ENCODE measurements around the gene OR52E8.
A peak's percentile ranks its signal among the peaks of the same experiment; 100 is the strongest.

OR52E8 gene

GRCh38 chr11:5808500-5809121, 48.9 kb downstream of the OR52E8 start, which contains the start of gene OR52N2:
Gene OR52N2 (plus strand): TSS chr11:5808924. CDS start chr11:5820336, 11,412 bp downstream.
- H3K27me3 ChIP-seq (ENCODE audit: control insufficient read depth in 1 of 2, insufficient read depth in 2 of 2, low read length in 2 of 2), result peaks cover 3 to 6% of the 10 kb centered on the region in 2 donors
- no peaks in the 10 kb centered on the region for H3K9me3 ChIP-seq (ENCODE audit: control insufficient read depth in 2 of 2, low read length in 2 of 2)
- peak within 1 kb of the TSS; percentile 73 for H3K4me3 ChIP-seq (ENCODE audit: low read length in 2 of 2)
- H3K36me3 ChIP-seq (ENCODE audit: control insufficient read depth in 2 of 2, insufficient read depth in 2 of 2, low read length in 2 of 2), result no peaks in the 10 kb centered on the region
- H3K4me1 ChIP-seq (ENCODE audit: control insufficient read depth, insufficient read depth, low read length), result peaks cover 6% of the 10 kb centered on the region
- H3K9ac ChIP-seq (ENCODE audit: low read length in 2 of 2), result peak within 1 kb of the TSS; percentile 17 to 43
- no peak within 1 kb of the TSS for H3K27ac ChIP-seq (ENCODE audit: low read length)

DNA sequence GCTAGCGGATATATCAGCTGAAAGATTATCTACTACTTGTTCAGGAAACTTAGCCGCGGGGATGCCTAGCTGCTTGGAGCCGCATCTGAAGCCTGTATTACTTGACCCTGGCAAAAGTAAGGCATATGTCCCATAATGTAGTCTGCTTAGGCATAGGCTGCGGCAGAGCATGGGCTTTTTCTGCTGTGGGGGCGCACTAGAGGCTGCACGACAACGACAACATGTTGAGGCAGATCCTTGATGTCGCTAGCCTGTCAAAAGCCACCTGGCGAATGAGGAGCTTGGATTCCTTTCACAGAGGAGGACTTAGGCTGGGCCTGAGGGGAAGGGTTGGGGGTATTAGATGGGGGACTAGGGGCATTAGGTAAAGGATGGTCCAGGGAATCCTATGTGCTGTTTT, 49.9 kb downstream of the OR52E8 start:
- Histone ChIP-seq H3K9me3 (ENCODE audit: control insufficient read depth in 2 of 2, low read length in 2 of 2) (no peaks in the 10 kb centered on the region), H3K9ac (ENCODE audit: low read length in 2 of 2) (no peak overlapping the region), H3K27me3 (ENCODE audit: control insufficient read depth in 1 of 2, insufficient read depth in 2 of 2, low read length in 2 of 2) (peaks cover 3 to 6% of the 10 kb centered on the region in 2 donors), H3K4me1 (ENCODE audit: control insufficient read depth, insufficient read depth, low read length) (peaks cover 6% of the 10 kb centered on the region), H3K27ac (ENCODE audit: low read length) (no peak overlapping the region), H3K36me3 (ENCODE audit: control insufficient read depth in 2 of 2, insufficient read depth in 2 of 2, low read length in 2 of 2) (no peaks in the 10 kb centered on the region), H3K4me3 (ENCODE audit: low read length in 2 of 2) (no peak overlapping the region)

Data from stomach smooth muscle (tissue), 2 donors.